Calu3 (cell line): ENCODE measurements around the gene CAPN7. TPM values are rescaled to one million over a fixed set of nuclear protein-coding genes. Genes with fewer than 3 reads are reported as not detected.

Experiments used
- BruUV-seq: library from RNA; stranded (reverse); fragments of 400-500 nt; replicated peaks from 2 replicates; lab custom pipeline; 2021; lab: Mats Ljungman, UMichigan
- CTCF ChIA-PET: fragments of 300-600 bp; sonication (Branson Sonifier 250); formaldehyde crosslinking; loops from one replicate; lab custom pipeline; 2022; ENCODE audit warnings: antibody characterized with exemption; lab: Charles Lee
- DNase-seq: peaks from one replicate; pipeline ENCODE4 v3.0.0; 2022
- H3K27ac Mint-ChIP-seq: one replicate; pipeline ENCODE4 v1.8.0; 2022; ENCODE audit warnings: mixed read lengths; ENCODE audit not compliant: unreplicated experiment
- H3K27me3 Mint-ChIP-seq: one replicate; pipeline ENCODE4 v1.8.0; 2022; ENCODE audit warnings: mixed read lengths; ENCODE audit not compliant: unreplicated experiment
- H3K36me3 Mint-ChIP-seq: one replicate; pipeline ENCODE4 v1.8.0; 2022; ENCODE audit warnings: mild to moderate bottlenecking, moderate library complexity, mixed read lengths; ENCODE audit not compliant: insufficient read depth, unreplicated experiment
- H3K4me1 Mint-ChIP-seq: one replicate; pipeline ENCODE4 v1.8.0; 2022; ENCODE audit warnings: mild to moderate bottlenecking, low read depth, mixed read lengths; ENCODE audit not compliant: unreplicated experiment
- H3K4me3 Mint-ChIP-seq: one replicate; pipeline ENCODE4 v1.8.0; 2022; ENCODE audit warnings: mild to moderate bottlenecking, low read depth, moderate library complexity, mixed read lengths; ENCODE audit not compliant: unreplicated experiment
- H3K9me3 Mint-ChIP-seq: one replicate; pipeline ENCODE4 v1.8.0; 2022; ENCODE audit warnings: low read depth, mixed read lengths; ENCODE audit not compliant: unreplicated experiment
- intact Hi-C: fragments of 100-400 bp; cut with micrococcal nuclease; formaldehyde crosslinking; loops from one replicate; pipeline ENCODE4 v1.10.0; 2022; ENCODE audit not compliant: unreplicated experiment
- total RNA-seq: library from RNA; stranded (reverse); gene quantifications from 2 replicates; pipeline ENCODE4 v1.2.3, GENCODE V29; 2022
- TF ChIP-seq, protein P1 (sequence below): fragments of 200-600 bp; IDR thresholded peaks from one replicate; pipeline ENCODE4 v1.8.0; 2022; ENCODE audit warnings: antibody characterized with exemption; ENCODE audit not compliant: unreplicated experiment

CAPN7 gene
- total RNA-seq, 1 experiment from 2014 or later = 24.1 TPM

DNA sequence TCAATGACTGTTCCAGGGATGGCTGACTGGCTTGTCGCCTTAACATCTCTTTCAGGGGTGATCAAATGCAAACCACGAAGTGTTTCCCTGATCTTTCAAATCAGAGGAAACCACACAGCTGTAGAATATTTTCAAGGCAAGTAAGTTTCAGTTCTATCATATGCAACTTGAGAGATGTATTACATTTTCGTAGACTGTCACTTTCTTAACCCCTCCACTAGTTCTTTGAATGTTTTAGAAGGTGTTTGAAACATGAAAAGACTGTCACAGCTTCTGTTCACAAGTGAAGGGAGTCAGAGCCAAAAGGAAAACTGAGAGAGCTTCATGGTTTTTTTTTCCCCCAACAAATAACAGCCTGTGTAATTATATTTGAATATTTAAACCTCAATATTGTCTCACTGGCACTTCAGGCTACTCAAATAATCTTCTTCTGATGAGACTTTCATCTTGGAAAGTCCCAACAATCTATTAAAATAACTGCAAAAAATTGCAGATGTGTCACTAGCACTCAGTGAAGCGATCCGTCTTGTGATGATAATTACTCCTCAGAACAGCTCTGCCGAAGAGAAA lies 25.9 kb upstream of the CAPN7 start:
- CTCF ChIA-PET = no interaction called here
- Mint-ChIP-seq H3K36me3 (no peaks in the 10 kb centered on the region), H3K27me3 (peaks cover 72% of the 10 kb centered on the region), H3K4me3 (no peak overlapping the region), H3K4me1 (no peaks in the 10 kb centered on the region), H3K9me3 (no peaks in the 10 kb centered on the region), H3K27ac (no peak overlapping the region)
- no peak for DNase-seq
- TF ChIP-seq, protein P1, sequence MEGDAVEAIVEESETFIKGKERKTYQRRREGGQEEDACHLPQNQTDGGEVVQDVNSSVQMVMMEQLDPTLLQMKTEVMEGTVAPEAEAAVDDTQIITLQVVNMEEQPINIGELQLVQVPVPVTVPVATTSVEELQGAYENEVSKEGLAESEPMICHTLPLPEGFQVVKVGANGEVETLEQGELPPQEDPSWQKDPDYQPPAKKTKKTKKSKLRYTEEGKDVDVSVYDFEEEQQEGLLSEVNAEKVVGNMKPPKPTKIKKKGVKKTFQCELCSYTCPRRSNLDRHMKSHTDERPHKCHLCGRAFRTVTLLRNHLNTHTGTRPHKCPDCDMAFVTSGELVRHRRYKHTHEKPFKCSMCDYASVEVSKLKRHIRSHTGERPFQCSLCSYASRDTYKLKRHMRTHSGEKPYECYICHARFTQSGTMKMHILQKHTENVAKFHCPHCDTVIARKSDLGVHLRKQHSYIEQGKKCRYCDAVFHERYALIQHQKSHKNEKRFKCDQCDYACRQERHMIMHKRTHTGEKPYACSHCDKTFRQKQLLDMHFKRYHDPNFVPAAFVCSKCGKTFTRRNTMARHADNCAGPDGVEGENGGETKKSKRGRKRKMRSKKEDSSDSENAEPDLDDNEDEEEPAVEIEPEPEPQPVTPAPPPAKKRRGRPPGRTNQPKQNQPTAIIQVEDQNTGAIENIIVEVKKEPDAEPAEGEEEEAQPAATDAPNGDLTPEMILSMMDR = no peak
- intact Hi-C loops = no loop called here
- BruUV-seq = no TSS peak

DNA sequence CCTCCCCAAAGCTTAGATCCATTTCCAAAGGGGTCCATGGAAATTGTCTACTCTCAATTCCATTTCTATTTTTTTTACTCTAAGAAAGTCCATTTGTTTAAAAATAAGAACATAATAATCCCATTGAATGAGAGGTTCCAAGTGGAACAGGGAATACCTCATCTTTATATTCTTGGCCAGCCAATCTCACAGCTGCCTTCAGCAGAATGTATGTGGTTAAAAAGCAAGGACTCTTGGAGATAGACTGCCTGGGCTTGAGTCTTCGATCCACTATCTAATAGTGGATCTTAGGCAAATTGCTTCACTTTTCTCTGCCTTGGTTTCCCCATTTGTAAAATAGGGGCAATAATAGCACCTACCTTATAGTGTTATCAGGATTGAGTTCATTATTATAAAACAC lies 24.5 kb upstream of the CAPN7 start:
- no peak overlapping the region for H3K27ac Mint-ChIP-seq
- TF ChIP-seq, protein P1 = no peak
- no peaks in the 10 kb centered on the region for H3K4me1 Mint-ChIP-seq
- intact Hi-C loops = no loop called here
- peaks cover 4% of the 10 kb centered on the region for H3K36me3 Mint-ChIP-seq
- DNase-seq = no peak
- no TSS peak for BruUV-seq
- no peak overlapping the region for H3K4me3 Mint-ChIP-seq
- CTCF ChIA-PET = no interaction called here
- H3K9me3 Mint-ChIP-seq = no peaks in the 10 kb centered on the region
- H3K27me3 Mint-ChIP-seq = peaks cover 58% of the 10 kb centered on the region

DNA sequence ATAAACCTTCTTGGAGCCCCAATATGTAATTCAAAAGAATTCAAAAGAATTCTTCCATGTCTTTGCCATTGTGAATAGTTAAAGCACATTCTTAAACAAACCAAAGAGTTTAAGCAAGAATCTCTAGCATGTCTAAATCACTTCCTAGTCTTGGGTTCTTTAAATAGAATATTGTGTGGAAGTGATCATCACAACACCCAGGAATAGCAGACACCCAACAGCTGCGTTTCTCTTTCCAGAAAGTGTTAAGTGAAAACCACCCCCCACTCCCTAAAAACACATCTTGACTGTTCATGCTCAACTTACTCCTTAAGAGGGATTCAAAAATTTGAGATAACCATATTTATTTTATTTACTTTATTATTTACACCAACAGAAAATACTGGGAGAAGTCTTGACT lies 24.1 kb upstream of the CAPN7 start:
- peaks cover 6% of the 10 kb centered on the region for H3K36me3 Mint-ChIP-seq

DNA sequence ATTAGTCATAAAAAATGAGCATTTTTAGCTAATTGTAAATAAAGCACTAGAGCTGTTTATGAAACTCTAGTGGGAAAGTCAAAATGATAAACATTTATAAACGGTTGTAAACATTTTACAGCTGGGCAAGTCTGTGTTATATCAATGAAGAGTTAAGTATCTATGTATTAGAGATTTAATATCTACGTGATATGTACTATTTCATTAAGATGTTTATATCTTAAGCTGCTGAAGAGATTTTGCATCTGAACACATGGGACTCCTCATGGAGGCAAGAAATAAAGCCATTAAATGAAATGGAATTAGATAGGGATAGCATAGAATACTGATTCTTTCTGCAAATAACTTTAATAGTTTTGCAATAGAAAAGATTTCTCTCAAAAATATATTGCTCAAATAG lies 23.0 kb upstream of the CAPN7 start:
- CTCF ChIA-PET = no interaction called here
- Mint-ChIP-seq H3K36me3 (peaks cover 6% of the 10 kb centered on the region), H3K9me3 (no peaks in the 10 kb centered on the region), H3K27ac (no peak overlapping the region), H3K4me3 (no peak overlapping the region), H3K27me3 (peaks cover 43% of the 10 kb centered on the region), H3K4me1 (no peaks in the 10 kb centered on the region)
- BruUV-seq = no TSS peak
- TF ChIP-seq, protein P1 = no peak
- intact Hi-C loops = no loop called here
- DNase-seq = no peak

More for the DNA sequence above, 24.1 kb upstream of the CAPN7 start:
- TF ChIP-seq, protein P1 = no peak
- BruUV-seq = no TSS peak
- intact Hi-C loops = no loop called here
- Mint-ChIP-seq H3K9me3 (no peaks in the 10 kb centered on the region), H3K27ac (no peak overlapping the region), H3K27me3 (peaks cover 54% of the 10 kb centered on the region), H3K4me1 (no peaks in the 10 kb centered on the region), H3K4me3 (no peak overlapping the region)
- DNase-seq = no peak
- CTCF ChIA-PET = no interaction called here
